Natural killer cell treated with Interleukin-12 subunit alpha and Interleukin-12 subunit beta and Interleukin-15 and Interleukin-18, amount 100 ng/mL, for 72 hours (primary cell): ENCODE results near the gene VTN. TPM values are rescaled to one million over a fixed set of nuclear protein-coding genes. Genes with fewer than 3 reads are reported as not detected.

Source experiments
- ATAC-seq, 2 donors: fragments of 150-1000 bp; cut with Tn5 transposase in 1 of 2; sonication (Bioruptor Pico), chemical (Tn5 transposase) in 1 of 2; 2 replicates each; pipeline ENCODE4 v1.10.0; 2021
- DNase-seq: peaks from one replicate; pipeline ENCODE4 v3.0.0; 2022; ENCODE audit warnings: low spot score
- H3K27ac Mint-ChIP-seq, 2 donors: 1 replicate in 1 of 2; 2 replicates in 1 of 2; pipeline ENCODE4 v1.8.0; 2022; ENCODE audit warnings: mixed read lengths in 2 of 2, mild to moderate bottlenecking in 1 of 2, moderate library complexity in 1 of 2
- H3K27me3 Mint-ChIP-seq, 2 donors: 1 replicate in 1 of 2; 2 replicates in 1 of 2; pipeline ENCODE4 v1.8.0; 2022; ENCODE audit warnings: mixed read lengths in 2 of 2
- H3K36me3 Mint-ChIP-seq: one replicate; pipeline ENCODE4 v1.8.0; 2022; ENCODE audit warnings: mixed read lengths
- H3K4me1 Mint-ChIP-seq, 2 donors: 1 replicate in 1 of 2; 2 replicates in 1 of 2; pipeline ENCODE4 v1.8.0; 2022; ENCODE audit warnings: low read depth in 2 of 2, mixed read lengths in 2 of 2, mild to moderate bottlenecking in 1 of 2
- H3K4me3 Mint-ChIP-seq: one replicate; pipeline ENCODE4 v1.8.0; 2022; ENCODE audit warnings: mixed read lengths
- H3K9me3 Mint-ChIP-seq: 2 replicates; pipeline ENCODE4 v1.8.0; 2022; ENCODE audit warnings: mixed read lengths
- total RNA-seq, 2 donors: library from RNA; stranded (reverse); gene quantifications; one replicate each; pipeline ENCODE4 v1.2.3, GENCODE V29; 2022

Gene VTN
- total RNA-seq, 2 donors from 2014 or later = 0.52 to 1.3 TPM

DNA sequence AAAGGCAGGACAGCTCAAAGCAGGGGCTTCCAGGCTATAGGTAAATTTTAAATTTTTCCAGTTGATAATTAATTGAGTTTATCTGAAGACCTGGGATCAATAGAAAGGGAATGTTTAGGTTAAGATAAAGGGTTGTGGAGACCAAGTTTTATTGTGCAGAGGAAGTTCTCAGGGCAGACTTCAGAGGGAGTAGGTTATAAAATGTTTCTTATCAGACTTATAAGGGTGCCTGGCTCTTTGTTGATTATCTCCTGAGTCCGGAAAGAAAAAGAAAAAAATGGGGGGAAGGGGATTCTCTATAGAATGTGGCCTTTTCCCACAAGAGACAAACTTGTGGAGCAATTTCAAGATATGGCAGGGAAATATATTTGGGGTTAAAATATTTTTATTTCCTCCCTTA lies 20.0 kb upstream of the VTN start:
- Mint-ChIP-seq H3K36me3 (peaks cover 10% of the 10 kb centered on the region), H3K4me3 (no peak overlapping the region), H3K27ac (no peak overlapping the region), H3K9me3 (no peaks in the 10 kb centered on the region), H3K27me3 (no peaks in the 10 kb centered on the region), H3K4me1 (peaks cover 0 to 8% of the 10 kb centered on the region in 2 donors)
- ATAC-seq = no peak
- DNase-seq = no peak

DNA sequence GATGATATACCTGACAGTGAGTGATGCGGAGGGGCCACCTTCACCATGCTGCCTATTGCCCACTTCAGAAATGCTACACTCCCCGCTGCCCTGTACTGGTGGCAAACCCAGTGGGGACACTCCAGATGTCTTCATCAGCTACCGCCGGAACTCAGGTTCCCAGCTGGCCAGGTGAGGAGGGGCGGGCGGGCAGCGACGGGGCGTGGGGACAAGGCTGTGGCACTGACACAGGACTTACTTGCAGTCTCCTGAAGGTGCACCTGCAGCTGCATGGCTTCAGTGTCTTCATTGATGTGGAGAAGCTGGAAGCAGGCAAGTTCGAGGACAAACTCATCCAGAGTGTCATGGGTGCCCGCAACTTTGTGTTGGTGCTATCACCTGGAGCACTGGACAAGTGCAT lies 18.0 kb upstream of the VTN start:
- ATAC-seq (no peak), DNase-seq (no peak)
- Mint-ChIP-seq H3K36me3 (peaks cover 10% of the 10 kb centered on the region), H3K27me3 (no peaks in the 10 kb centered on the region), H3K27ac (no peak overlapping the region), H3K4me3 (no peak overlapping the region), H3K4me1 (peaks cover 11 to 13% of the 10 kb centered on the region in 2 donors), H3K9me3 (no peaks in the 10 kb centered on the region)

DNA sequence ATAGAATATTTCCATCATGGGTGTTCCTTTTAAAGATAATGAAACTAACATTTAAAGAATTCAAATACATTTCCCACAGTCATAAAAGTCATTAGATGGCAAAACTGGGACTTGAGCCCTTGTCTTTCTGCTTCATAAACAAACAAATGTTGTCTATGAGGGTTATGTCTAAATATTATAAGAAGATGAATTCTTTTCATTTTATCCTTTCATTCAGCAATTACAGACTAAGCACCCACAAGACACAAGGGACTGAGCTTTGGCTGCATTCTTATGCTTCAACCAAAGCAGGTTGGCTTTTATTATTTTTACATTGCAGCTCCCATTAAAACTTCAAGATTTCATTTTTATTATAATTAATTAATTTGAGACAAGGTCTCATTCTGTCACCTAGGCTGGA lies 16.3 kb upstream of the VTN start:
- no peak overlapping the region for H3K4me3 Mint-ChIP-seq
- no peak overlapping the region for H3K27ac Mint-ChIP-seq
- DNase-seq = no peak
- no peaks in the 10 kb centered on the region for H3K9me3 Mint-ChIP-seq
- peaks cover 0 to 6% of the 10 kb centered on the region in 2 donors for H3K27me3 Mint-ChIP-seq
- H3K4me1 Mint-ChIP-seq = peaks cover 11 to 16% of the 10 kb centered on the region in 2 donors
- no peak for ATAC-seq
- peaks cover 10% of the 10 kb centered on the region for H3K36me3 Mint-ChIP-seq

DNA sequence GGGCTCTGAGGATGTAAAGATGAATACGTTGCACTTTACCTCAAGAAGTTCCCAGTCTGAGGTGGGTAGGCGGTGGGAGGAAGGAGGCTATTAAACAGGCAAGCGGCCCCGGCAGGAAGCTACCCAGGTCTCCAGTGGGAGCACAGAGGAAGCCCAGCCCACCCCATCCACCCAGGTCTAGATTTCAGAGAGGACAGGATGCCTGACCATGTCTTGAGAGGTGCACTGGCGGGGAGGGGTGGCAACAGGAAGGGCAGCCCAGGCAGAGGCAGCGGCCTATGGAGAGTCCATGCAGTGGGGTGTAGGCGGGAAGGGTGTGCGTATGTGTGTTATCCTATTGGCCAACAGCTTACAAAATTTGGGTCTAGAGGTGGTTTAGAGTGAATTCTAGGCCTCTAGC lies 15.3 kb upstream of the VTN start:
- Mint-ChIP-seq H3K4me3 (peak overlapping the region; percentile 88), H3K9me3 (no peaks in the 10 kb centered on the region), H3K4me1 (peaks cover 14 to 20% of the 10 kb centered on the region in 2 donors), H3K27me3 (peaks cover 4 to 6% of the 10 kb centered on the region in 2 donors), H3K36me3 (peaks cover 7% of the 10 kb centered on the region), H3K27ac (peak overlapping the region in 1 of 2 donors; percentile 80)
- DNase-seq (no peak), ATAC-seq (peak in 1 of 2 donors; percentile 46)

DNA sequence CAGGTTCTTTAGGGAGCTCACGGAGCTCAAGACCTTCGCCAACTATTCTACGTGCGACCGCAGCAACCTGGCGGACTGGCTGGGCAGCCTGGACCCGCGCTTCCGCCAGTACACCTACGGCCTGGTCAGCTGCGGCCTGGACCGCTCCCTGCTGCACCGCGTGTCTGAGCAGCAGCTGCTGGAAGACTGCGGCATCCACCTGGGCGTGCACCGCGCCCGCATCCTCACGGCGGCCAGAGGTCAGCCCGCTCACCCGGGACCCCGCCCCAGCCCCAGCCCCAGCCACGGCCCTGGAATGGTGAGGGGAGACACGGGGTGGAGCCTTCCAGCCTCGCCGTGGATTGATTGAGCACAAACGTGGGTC lies 14.9 kb upstream of the VTN start:
- ATAC-seq = peak; percentile 37
- Mint-ChIP-seq H3K27me3 (peaks cover 5 to 6% of the 10 kb centered on the region in 2 donors), H3K9me3 (no peaks in the 10 kb centered on the region), H3K4me3 (peak overlapping the region; percentile 88), H3K27ac (peak overlapping the region; percentile 42 to 80), H3K36me3 (peaks cover 3% of the 10 kb centered on the region), H3K4me1 (peaks cover 16 to 23% of the 10 kb centered on the region in 2 donors)
- no peak for DNase-seq

DNA sequence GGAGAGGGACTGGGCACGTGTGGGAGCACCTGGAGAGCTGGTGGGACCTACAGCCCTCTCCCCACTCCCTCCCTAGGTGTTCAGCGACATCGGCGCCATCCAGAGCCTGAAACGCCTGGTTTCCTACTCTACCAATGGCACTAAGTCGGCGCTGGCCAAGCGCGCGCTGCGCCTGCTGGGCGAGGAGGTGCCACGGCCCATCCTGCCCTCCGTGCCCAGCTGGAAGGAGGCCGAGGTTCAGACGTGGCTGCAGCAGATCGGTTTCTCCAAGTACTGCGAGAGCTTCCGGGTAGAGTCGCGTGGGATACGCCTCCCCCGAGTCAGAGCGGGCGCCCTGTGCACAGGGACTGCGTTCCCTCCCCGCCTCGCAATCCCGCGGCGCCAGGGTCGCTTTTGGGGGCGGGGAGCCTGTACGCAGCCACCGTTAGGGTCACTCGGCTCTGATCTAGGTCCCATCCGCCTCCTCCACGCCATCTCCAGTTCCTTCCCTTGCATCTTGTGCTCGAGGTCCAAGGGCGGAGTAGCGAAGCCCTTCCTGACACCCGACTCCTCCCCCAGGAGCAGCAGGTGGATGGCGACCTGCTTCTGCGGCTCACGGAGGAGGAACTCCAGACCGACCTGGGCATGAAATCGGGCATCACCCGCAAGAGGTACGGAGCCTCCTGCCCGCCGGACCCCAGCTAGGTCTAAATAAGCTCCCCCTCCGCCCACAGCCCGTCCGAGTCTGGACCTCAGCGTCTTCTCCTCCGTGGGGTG lies 14.4 kb upstream of the VTN start:
- Mint-ChIP-seq H3K36me3 (no peaks in the 10 kb centered on the region), H3K27me3 (peaks cover 5 to 6% of the 10 kb centered on the region in 2 donors), H3K4me1 (peaks cover 16 to 23% of the 10 kb centered on the region in 2 donors), H3K9me3 (no peaks in the 10 kb centered on the region), H3K4me3 (peak overlapping the region; percentile 88), H3K27ac (peak overlapping the region; percentile 42 to 80)
- peak; percentile 95 to 96 for ATAC-seq
- DNase-seq = peak; percentile 80

DNA sequence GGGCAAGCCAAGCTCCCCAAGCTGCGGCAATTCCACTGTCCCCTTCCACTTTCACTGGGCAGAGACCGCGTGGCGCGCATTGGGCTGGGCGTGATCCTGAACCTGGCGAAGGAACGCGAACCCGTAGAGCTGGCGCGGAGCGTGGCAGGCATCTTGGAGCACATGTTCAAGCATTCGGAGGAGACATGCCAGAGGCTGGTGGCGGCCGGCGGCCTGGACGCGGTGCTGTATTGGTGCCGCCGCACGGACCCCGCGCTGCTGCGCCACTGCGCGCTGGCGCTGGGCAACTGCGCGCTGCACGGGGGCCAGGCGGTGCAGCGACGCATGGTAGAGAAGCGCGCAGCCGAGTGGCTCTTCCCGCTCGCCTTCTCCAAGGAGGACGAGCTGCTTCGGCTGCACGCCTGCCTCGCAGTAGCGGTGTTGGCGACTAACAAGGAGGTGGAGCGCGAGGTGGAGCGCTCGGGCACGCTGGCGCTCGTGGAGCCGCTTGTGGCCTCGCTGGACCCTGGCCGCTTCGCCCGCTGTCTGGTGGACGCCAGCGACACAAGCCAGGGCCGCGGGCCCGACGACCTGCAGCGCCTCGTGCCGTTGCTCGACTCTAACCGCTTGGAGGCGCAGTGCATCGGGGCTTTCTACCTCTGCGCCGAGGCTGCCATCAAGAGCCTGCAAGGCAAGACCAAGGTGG lies 11.2 kb upstream of the VTN start:
- no peak overlapping the region for H3K27ac Mint-ChIP-seq
- no peaks in the 10 kb centered on the region for H3K9me3 Mint-ChIP-seq
- H3K27me3 Mint-ChIP-seq = peaks cover 5 to 6% of the 10 kb centered on the region in 2 donors
- H3K4me3 Mint-ChIP-seq = no peak overlapping the region
- DNase-seq (no peak), ATAC-seq (no peak)
- H3K4me1 Mint-ChIP-seq = peaks cover 20 to 23% of the 10 kb centered on the region in 2 donors
- peaks cover 6% of the 10 kb centered on the region for H3K36me3 Mint-ChIP-seq

DNA sequence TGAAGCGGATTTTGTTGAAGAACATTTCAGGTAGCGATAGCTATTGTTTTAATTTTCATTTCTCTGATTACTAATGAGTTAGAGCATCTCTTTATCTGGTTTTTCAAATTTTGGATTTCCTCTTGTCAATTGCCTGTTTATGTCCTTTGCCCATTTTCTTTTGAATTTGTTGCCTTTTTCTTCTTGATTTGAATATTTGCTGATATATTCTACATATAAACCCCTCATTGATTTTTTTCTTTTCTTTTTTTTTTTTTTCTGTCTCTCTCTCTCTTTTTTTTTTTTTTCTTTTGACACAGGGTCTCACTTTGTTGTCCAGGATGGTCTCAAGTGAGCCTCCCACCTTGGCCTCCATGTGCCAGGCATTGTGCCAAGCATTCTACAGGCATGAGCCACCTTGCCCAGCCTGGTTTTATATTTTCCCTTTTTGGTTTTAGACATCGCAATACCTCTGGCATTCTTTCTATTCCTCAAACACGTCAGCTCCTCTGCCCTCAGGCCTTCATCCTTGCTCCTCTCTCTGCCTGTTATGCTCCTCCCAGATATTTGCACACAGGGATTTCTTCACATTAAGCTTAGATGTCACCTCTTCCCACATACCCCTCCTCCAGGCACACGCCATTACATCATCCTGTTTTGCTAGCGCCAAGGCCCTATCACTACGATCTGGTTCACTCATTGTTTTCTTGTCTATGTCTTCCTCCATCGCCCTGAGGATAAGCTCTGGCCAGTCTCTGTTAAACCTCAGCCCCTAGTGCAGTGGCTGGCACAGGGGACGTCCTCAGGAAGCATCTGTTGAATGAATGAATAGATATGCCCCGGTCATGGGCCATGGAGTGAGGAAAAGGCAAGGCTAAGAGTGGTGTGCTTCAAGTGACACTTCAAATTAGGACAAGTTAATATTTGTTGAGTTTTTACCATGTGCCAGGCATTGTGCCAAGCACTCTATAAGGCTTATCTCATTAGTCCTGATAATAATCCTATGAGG lies 10.0 kb upstream of the VTN start:
- no peak overlapping the region for H3K27ac Mint-ChIP-seq
- H3K4me3 Mint-ChIP-seq = no peak overlapping the region
- ATAC-seq (no peak), DNase-seq (no peak)
- peaks cover 5 to 6% of the 10 kb centered on the region in 2 donors for H3K27me3 Mint-ChIP-seq
- H3K36me3 Mint-ChIP-seq = peaks cover 6% of the 10 kb centered on the region
- peaks cover 19 to 20% of the 10 kb centered on the region in 2 donors for H3K4me1 Mint-ChIP-seq
- no peaks in the 10 kb centered on the region for H3K9me3 Mint-ChIP-seq

DNA sequence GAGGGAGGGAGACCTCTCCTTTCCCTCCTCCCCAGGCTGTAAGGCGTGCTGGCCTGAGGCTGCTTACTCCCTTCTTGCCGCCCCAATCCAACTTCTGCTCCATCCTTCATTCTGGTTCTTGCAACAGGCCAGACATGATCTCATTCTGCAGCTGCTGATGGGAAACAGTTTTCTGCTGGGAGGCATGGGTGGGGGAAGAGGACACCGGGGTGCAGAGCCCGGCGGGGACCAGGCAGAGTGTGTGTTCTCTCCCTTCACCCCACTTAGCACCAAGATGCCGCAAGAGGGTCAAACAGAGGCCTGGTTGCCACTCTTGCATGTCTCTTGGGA lies 2.8 kb upstream of the VTN start:
- Mint-ChIP-seq H3K9me3 (no peaks in the 10 kb centered on the region), H3K4me1 (peaks cover 12 to 18% of the 10 kb centered on the region in 2 donors), H3K4me3 (peak overlapping the region; percentile 88), H3K27me3 (no peaks in the 10 kb centered on the region), H3K36me3 (no peaks in the 10 kb centered on the region), H3K27ac (peak overlapping the region; percentile 53 to 54)
- ATAC-seq = no peak
- no peak for DNase-seq

DNA sequence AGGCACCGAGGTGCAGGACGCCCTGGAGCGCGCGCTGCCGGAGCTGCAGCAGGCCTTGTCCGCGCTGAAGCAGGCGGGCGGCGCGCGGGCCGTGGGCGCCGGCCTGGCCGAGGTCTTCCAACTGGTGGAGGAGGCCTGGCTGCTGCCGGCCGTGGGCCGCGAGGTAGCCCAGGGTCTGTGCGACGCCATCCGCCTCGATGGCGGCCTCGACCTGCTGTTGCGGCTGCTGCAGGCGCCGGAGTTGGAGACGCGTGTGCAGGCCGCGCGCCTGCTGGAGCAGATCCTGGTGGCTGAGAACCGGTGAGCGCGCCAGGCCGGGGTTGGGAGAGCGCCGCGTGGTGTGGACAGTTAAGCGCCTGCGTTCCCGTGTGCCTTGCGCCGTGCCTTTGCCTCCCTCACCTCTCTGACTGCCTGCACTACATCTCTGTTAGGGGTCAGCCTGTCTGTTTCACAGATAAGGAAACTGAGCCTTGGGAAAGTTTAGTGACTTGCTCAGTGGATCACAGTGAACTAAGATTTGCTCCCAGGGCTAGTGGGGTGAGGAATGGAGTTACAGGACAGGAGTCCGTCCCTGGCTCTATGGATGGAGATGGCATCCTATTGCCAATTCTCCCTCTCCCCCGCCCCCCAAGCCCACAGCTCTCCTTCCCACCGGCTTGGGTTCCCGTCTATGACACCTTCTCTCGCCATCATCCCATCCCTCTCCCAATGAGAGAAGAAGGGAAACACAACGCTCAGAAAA lies 2.3 kb upstream of the VTN start:
- DNase-seq (no peak), ATAC-seq (peak in 1 of 2 donors; percentile 8)
- Mint-ChIP-seq H3K27me3 (no peaks in the 10 kb centered on the region), H3K36me3 (no peaks in the 10 kb centered on the region), H3K9me3 (no peaks in the 10 kb centered on the region), H3K4me1 (peaks cover 12 to 18% of the 10 kb centered on the region in 2 donors), H3K27ac (peak overlapping the region; percentile 53 to 54), H3K4me3 (peak overlapping the region; percentile 88)

DNA sequence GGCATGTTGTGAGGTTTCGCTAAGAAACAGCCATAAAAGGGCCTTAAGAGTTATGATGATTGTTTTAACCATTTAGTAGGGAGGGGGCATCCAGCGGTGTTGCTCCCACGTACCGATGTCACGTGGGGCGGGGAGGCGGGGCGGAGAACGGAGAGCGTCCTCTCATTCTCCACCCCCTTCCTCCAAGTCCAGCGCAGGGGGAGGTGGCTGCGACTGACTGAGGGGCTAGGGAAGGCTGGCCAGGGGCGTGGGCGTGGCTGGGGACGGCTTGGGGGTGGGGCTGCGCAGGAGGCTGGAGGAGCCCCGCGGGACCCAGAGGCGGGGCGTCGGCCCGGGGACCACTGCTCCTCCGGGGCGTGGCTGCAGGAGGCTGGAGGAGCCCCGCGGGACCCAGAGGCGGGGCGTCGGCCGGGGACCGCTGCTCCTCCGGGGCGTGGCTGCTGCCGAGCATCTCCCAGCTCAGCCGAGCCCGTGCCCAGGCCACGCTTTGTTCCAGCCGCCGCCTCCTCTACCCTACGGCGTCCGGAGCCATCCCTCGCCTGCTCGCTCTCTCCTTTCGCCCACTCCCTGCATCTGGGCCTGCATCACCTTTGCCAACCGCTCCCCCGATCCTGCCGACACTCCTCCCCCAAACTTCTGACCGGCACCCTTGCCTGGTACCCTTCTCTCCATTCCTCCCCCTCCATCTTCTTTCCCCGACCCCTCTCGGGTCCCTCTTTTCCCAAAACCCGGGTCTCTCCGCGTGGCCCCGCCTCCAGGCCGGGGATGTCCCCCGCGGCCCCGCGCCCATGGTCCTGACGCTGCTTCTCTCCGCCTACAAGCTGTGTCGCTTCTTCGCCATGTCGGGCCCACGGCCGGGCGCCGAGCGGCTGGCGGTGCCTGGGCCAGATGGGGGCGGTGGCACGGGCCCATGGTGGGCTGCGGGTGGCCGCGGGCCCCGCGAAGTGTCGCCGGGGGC lies 1.4 kb upstream of the VTN start, which contains the start of gene SARM1:
TSS of gene SARM1 (plus strand) at position 450 of the 958 bp plus-strand sequence. CDS start at position 789, 339 bp downstream.
- ATAC-seq (peak; percentile 96), DNase-seq (peak; percentile 95)
- Mint-ChIP-seq H3K4me3 (peak within 1 kb of the TSS; percentile 88), H3K36me3 (no peaks in the 10 kb centered on the region), H3K4me1 (peaks cover 12 to 18% of the 10 kb centered on the region in 2 donors), H3K9me3 (no peaks in the 10 kb centered on the region), H3K27ac (peak within 1 kb of the TSS; percentile 54 to 87), H3K27me3 (no peaks in the 10 kb centered on the region)

DNA sequence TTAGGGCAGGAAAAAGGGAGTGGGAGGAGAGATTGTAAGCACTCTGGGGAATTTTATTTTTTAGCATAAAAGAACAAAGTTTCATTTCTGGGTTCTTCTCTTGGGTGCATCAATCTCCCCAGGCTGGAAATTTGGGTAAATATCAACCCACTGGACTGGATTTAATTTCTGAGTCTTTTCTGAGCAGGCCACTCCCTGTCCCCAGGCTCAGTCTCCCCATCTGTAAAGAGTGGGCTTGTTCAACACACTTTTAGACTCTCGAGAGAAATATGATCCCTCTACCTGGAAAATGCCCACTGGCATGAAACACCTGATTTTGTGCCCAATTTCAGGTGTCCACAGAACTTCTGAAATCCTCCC lies 617 bp upstream of the VTN start:
- no peaks in the 10 kb centered on the region for H3K9me3 Mint-ChIP-seq
- no peak for DNase-seq
- peak overlapping the region; percentile 10 to 87 for H3K27ac Mint-ChIP-seq
- H3K36me3 Mint-ChIP-seq = no peaks in the 10 kb centered on the region
- ATAC-seq = no peak
- no peaks in the 10 kb centered on the region for H3K27me3 Mint-ChIP-seq
- peak overlapping the region; percentile 88 for H3K4me3 Mint-ChIP-seq
- peaks cover 12 to 18% of the 10 kb centered on the region in 2 donors for H3K4me1 Mint-ChIP-seq
